Large intestine (tissue), 3 donors: ENCODE data around the gene GBX1. TPM values are rescaled to one million over a fixed set of nuclear protein-coding genes. Genes with fewer than 3 reads are reported as not detected.

Experiments
- DNase-seq, 2 donors: peaks; one replicate each; pipeline versions ENCODE4 v3.0.0 to v3.0.0-alpha.2; 2013
- H3K27ac ChIP-seq: one replicate; pipeline ENCODE4 v1.5.1; 2013; ENCODE audit warnings: low read length
- H3K27me3 ChIP-seq: 2 replicates; pipeline ENCODE4 v1.6.1; 2013; ENCODE audit warnings: low read length; ENCODE audit not compliant: control insufficient read depth, insufficient read depth
- H3K36me3 ChIP-seq: 2 replicates; pipeline ENCODE4 v1.6.1; 2013; ENCODE audit warnings: low read length; ENCODE audit not compliant: control insufficient read depth, insufficient read depth
- H3K4me1 ChIP-seq: one replicate; pipeline ENCODE4 v1.6.1; 2013; ENCODE audit warnings: low read length; ENCODE audit not compliant: control insufficient read depth, insufficient read depth
- H3K4me3 ChIP-seq: one replicate; pipeline ENCODE4 v1.5.1; 2013; ENCODE audit warnings: low read length
- H3K9me3 ChIP-seq: one replicate; pipeline ENCODE4 v1.6.1; 2013; ENCODE audit warnings: mild to moderate bottlenecking, low read depth, low read length, moderate library complexity; ENCODE audit not compliant: control insufficient read depth
- WGBS: methylation state at CpG from one replicate; pipeline ENCODE4 v1.1.5; 2013; ENCODE audit warnings: low lambda C conversion rate; ENCODE audit not compliant: insufficient coverage; 5-methylcytosine and 5-hydroxymethylcytosine counted together
- polyA plus RNA-seq: library from polyadenylated mRNA; unstranded; fragments of 120-200 nt; gene quantifications from one replicate; pipeline ENCODE4 v1.2.1, GENCODE V29; 2013

GBX1 gene
- polyA plus RNA-seq, 1 donor, result 0.07 TPM

DNA sequence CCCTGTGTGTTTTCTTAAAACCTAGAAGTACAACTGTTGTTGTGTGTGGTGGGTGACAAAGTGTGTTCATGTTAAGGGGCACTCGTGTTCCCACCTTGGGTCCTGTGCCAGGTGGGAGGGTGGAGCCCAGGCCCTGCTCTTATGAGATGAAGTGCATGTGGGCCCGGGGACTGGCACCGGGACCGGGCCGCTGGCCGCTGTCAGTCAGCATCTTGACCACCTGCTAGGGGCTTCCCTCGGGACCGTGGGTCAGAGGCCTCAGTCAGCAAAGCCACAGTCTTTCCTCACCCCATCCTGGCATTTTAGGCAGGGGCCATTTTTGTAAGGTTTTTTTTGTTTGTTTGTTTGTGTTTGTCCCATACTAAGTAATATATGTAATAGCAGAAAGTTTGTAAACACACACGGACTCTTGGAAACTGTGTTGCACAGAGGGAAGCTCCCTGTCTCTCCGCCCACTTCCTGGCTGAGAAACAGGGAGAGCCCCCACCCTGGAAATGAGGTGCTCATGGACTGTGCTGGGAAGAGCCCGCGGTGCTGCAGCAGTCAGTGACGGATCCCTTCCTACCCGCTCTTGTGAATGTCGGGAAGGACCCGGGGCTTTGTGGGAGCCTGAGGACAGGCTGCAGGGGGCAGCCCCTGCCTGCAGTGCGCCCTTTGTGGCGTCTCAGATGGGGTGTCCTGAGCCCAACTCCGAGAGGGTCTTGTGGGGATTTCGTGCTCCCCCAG is 67.8 kb downstream of the GBX1 start:
- Histone ChIP-seq H3K27ac (no peak overlapping the region), H3K27me3 (no peaks in the 10 kb centered on the region), H3K36me3 (peaks cover 10% of the 10 kb centered on the region), H3K4me1 (no peaks in the 10 kb centered on the region), H3K9me3 (no peaks in the 10 kb centered on the region), H3K4me3 (no peak overlapping the region)
- no peak for DNase-seq
- no CpG with 5 or more reads among the region's 20 CpGs for WGBS

Other genes starting within 250 kb of the GBX1 start
- gene KCNH2, start 189.4 kb downstream of the GBX1 start, polyA plus RNA-seq, result 8.1 TPM
- gene NOS3, start 176.7 kb downstream of the GBX1 start, polyA plus RNA-seq, result 10.3 TPM
- 1.8 TPM for gene ATG9B, start 143.2 kb downstream of the GBX1 start, polyA plus RNA-seq
- 24.2 TPM for gene ABCB8, start 139.2 kb downstream of the GBX1 start, polyA plus RNA-seq
- gene ASIC3, start 119.2 kb downstream of the GBX1 start, polyA plus RNA-seq, result 6.9 TPM
- gene CDK5, start 109.8 kb downstream of the GBX1 start, polyA plus RNA-seq, result 12.8 TPM
- 107 TPM for gene SLC4A2, start 108.1 kb downstream of the GBX1 start, polyA plus RNA-seq
- 90.4 TPM for gene FASTK, start 86.9 kb downstream of the GBX1 start, polyA plus RNA-seq
- 61.8 TPM for gene TMUB1, start 84.2 kb downstream of the GBX1 start, polyA plus RNA-seq
- 58.0 TPM for gene AGAP3, start 81.2 kb downstream of the GBX1 start, polyA plus RNA-seq
- gene ASB10, start 19.6 kb upstream of the GBX1 start, polyA plus RNA-seq, result not detected
- not detected for gene H2BK1, start 42.8 kb upstream of the GBX1 start, polyA plus RNA-seq
- 19.1 TPM for gene ABCF2, start 59.5 kb upstream of the GBX1 start, polyA plus RNA-seq
- gene CHPF2, start 64.8 kb upstream of the GBX1 start, polyA plus RNA-seq, result 25.1 TPM
- gene SMARCD3, start 81.0 kb upstream of the GBX1 start, polyA plus RNA-seq, result 29.1 TPM
- gene NUB1, start 174.1 kb upstream of the GBX1 start, polyA plus RNA-seq, result 52.5 TPM
- gene WDR86, start 242.3 kb upstream of the GBX1 start, polyA plus RNA-seq, result 12.0 TPM